WTC11 (cell line): ENCODE data around the gene BICD2. TPM values are rescaled to one million over a fixed set of nuclear protein-coding genes. Genes with fewer than 3 reads are reported as not detected.

Experiments
- ATAC-seq: fragments of 200-7000 bp; cut with Tn5 transposase; 2 replicates; pipeline ENCODE4 v1.10.0; 2021; ENCODE audit warnings: mild to moderate bottlenecking, moderate library complexity
- CTCF ChIA-PET: fragments of 300-600 bp; sonication (Branson Sonifier 250); formaldehyde crosslinking; loops from one replicate; lab custom pipeline; 2021; ENCODE audit warnings: antibody characterized with exemption; lab: Charles Lee
- POLR2A ChIA-PET: fragments of 350-600 bp; sonication (Branson Sonifier 250); formaldehyde crosslinking; loops from one replicate; lab custom pipeline; 2021; ENCODE audit warnings: antibody characterized with exemption; lab: Charles Lee
- DNase-seq: peaks from one replicate; pipeline ENCODE4 v3.0.0; 2021; ENCODE audit warnings: low spot score
- H3K27ac Mint-ChIP-seq: 2 replicates; pipeline ENCODE4 v1.8.0; 2021; ENCODE audit warnings: mixed read lengths
- H3K27me3 Mint-ChIP-seq: 2 replicates; pipeline ENCODE4 v1.8.0; 2021; ENCODE audit warnings: low read depth, mild to moderate bottlenecking, moderate library complexity, mixed read lengths
- H3K36me3 Mint-ChIP-seq: 2 replicates; pipeline ENCODE4 v1.8.0; 2021; ENCODE audit warnings: mixed read lengths
- H3K4me1 Mint-ChIP-seq: 2 replicates; pipeline ENCODE4 v1.8.0; 2022; ENCODE audit warnings: mixed read lengths
- H3K4me3 Mint-ChIP-seq: 2 replicates; pipeline ENCODE4 v1.8.0; 2021; ENCODE audit warnings: mild to moderate bottlenecking, moderate library complexity, mixed read lengths
- H3K9me3 Mint-ChIP-seq: 2 replicates; pipeline ENCODE4 v1.8.0; 2021; ENCODE audit warnings: mixed read lengths
- CBFB ChIP-seq: sonication (generic); formaldehyde crosslinking; IDR thresholded peaks from 2 replicates; pipeline ENCODE4 v1.8.1; 2022; ENCODE audit warnings: mild to moderate bottlenecking, low read depth, missing genetic modification reagents
- CREB1 ChIP-seq: sonication (generic); formaldehyde crosslinking; IDR thresholded peaks from 2 replicates; pipeline ENCODE4 v1.8.0; 2023; ENCODE audit warnings: mild to moderate bottlenecking, missing genetic modification reagents
- FOXP1 ChIP-seq: sonication (generic); formaldehyde crosslinking; IDR thresholded peaks from 2 replicates; pipeline ENCODE4 v1.8.0; 2022; ENCODE audit warnings: missing genetic modification reagents, mild to moderate bottlenecking, moderate library complexity, borderline replicate concordance
- IRF2 ChIP-seq: sonication (generic); formaldehyde crosslinking; IDR thresholded peaks from 2 replicates; pipeline ENCODE4 v1.8.0; 2022; ENCODE audit warnings: low read depth, missing genetic modification reagents, borderline replicate concordance
- NR1H2 ChIP-seq: sonication (generic); formaldehyde crosslinking; IDR thresholded peaks from 2 replicates; pipeline ENCODE4 v1.9.0; 2021; ENCODE audit warnings: mild to moderate bottlenecking, moderate library complexity, missing genetic modification reagents
- TEAD4 ChIP-seq: sonication (generic); formaldehyde crosslinking; IDR thresholded peaks from 2 replicates; pipeline ENCODE4 v1.8.0; 2022; ENCODE audit warnings: mild to moderate bottlenecking, missing genetic modification reagents
- ZNF423 ChIP-seq: fragments of 250-450 bp; sonication (Bioruptor Pico); IDR thresholded peaks from 2 replicates; pipeline ENCODE4 v2.1.2; 2022; ENCODE audit warnings: mild to moderate bottlenecking, moderate library complexity
- total RNA-seq: library from RNA; stranded (reverse); gene quantifications from 3 replicates; pipeline ENCODE4 v1.2.3, GENCODE V29; 2021
- TF ChIP-seq, protein P1 (sequence below): fragments of 200-600 bp; IDR thresholded peaks from 2 replicates; pipeline ENCODE4 v1.8.0; 2022; ENCODE audit warnings: antibody characterized with exemption
- TF ChIP-seq, protein P2 (sequence below): sonication (generic); formaldehyde crosslinking; IDR thresholded peaks from 2 replicates; pipeline ENCODE4 v1.8.0; 2023; ENCODE audit warnings: missing genetic modification reagents, mild to moderate bottlenecking, borderline replicate concordance
- TF ChIP-seq, protein P3 (sequence below): fragments of 250-450 bp; sonication (Bioruptor Pico); IDR thresholded peaks from 2 replicates; pipeline ENCODE4 v2.1.2; 2022; ENCODE audit warnings: mild to moderate bottlenecking, moderate library complexity
- TF ChIP-seq, protein P4 (sequence below): sonication (generic); formaldehyde crosslinking; IDR thresholded peaks from 2 replicates; pipeline ENCODE4 v1.8.1; 2022; ENCODE audit warnings: low read depth, missing genetic modification reagents, borderline replicate concordance
- TF ChIP-seq, protein P5 (sequence below): sonication (generic); formaldehyde crosslinking; IDR thresholded peaks from 2 replicates; pipeline ENCODE4 v1.8.1; 2022; ENCODE audit warnings: mild to moderate bottlenecking, moderate library complexity, missing genetic modification reagents
- TF ChIP-seq, protein P6 (sequence below): sonication (generic); formaldehyde crosslinking; IDR thresholded peaks from 2 replicates; pipeline ENCODE4 v1.8.0; 2022; ENCODE audit warnings: mild to moderate bottlenecking, missing genetic modification reagents
- TF ChIP-seq, protein P7 (sequence below): fragments of 250-450 bp; sonication (Bioruptor Pico); IDR thresholded peaks from 2 replicates; pipeline ENCODE4 v1.9.0; 2021; ENCODE audit warnings: moderate library complexity, mild to moderate bottlenecking, inconsistent platforms, borderline replicate concordance
- TF ChIP-seq, protein P8 (sequence below): sonication (generic); formaldehyde crosslinking; IDR thresholded peaks from 2 replicates; pipeline ENCODE4 v1.8.1; 2022; ENCODE audit warnings: mild to moderate bottlenecking, missing genetic modification reagents, moderate library complexity, borderline replicate concordance

The BICD2 gene
- total RNA-seq, 1 experiment from 2014 or later: 38.7 TPM

DNA sequence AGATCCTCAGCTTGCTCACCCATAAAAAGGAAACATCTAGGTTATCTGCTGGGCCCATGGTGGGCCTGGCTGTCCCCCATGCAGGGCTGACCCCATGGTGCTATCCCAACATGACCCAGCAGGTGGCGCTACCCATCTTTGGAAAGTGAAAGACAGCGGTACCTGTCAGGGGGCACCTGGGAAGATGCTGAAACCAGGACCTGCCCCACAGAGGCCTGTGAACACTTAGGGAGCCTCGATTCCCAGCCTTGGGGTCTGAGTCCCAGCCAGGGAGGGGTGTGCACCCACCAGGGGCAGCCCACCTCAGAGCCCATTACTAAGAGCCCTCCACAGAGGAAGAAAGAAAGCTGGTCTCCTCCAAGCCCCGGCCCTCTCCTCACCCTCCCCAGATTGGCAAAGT is 48.1 kb downstream of the BICD2 start (continued):
- TF ChIP-seq, protein P1, sequence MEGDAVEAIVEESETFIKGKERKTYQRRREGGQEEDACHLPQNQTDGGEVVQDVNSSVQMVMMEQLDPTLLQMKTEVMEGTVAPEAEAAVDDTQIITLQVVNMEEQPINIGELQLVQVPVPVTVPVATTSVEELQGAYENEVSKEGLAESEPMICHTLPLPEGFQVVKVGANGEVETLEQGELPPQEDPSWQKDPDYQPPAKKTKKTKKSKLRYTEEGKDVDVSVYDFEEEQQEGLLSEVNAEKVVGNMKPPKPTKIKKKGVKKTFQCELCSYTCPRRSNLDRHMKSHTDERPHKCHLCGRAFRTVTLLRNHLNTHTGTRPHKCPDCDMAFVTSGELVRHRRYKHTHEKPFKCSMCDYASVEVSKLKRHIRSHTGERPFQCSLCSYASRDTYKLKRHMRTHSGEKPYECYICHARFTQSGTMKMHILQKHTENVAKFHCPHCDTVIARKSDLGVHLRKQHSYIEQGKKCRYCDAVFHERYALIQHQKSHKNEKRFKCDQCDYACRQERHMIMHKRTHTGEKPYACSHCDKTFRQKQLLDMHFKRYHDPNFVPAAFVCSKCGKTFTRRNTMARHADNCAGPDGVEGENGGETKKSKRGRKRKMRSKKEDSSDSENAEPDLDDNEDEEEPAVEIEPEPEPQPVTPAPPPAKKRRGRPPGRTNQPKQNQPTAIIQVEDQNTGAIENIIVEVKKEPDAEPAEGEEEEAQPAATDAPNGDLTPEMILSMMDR: peak; percentile 96
- TF ChIP-seq CBFB (CRISPR knock-in tag) (no peak), FOXP1 (CRISPR knock-in tag) (no peak)
- TF ChIP-seq, protein P2, sequence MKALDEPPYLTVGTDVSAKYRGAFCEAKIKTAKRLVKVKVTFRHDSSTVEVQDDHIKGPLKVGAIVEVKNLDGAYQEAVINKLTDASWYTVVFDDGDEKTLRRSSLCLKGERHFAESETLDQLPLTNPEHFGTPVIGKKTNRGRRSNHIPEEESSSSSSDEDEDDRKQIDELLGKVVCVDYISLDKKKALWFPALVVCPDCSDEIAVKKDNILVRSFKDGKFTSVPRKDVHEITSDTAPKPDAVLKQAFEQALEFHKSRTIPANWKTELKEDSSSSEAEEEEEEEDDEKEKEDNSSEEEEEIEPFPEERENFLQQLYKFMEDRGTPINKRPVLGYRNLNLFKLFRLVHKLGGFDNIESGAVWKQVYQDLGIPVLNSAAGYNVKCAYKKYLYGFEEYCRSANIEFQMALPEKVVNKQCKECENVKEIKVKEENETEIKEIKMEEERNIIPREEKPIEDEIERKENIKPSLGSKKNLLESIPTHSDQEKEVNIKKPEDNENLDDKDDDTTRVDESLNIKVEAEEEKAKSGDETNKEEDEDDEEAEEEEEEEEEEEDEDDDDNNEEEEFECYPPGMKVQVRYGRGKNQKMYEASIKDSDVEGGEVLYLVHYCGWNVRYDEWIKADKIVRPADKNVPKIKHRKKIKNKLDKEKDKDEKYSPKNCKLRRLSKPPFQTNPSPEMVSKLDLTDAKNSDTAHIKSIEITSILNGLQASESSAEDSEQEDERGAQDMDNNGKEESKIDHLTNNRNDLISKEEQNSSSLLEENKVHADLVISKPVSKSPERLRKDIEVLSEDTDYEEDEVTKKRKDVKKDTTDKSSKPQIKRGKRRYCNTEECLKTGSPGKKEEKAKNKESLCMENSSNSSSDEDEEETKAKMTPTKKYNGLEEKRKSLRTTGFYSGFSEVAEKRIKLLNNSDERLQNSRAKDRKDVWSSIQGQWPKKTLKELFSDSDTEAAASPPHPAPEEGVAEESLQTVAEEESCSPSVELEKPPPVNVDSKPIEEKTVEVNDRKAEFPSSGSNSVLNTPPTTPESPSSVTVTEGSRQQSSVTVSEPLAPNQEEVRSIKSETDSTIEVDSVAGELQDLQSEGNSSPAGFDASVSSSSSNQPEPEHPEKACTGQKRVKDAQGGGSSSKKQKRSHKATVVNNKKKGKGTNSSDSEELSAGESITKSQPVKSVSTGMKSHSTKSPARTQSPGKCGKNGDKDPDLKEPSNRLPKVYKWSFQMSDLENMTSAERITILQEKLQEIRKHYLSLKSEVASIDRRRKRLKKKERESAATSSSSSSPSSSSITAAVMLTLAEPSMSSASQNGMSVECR: no peak

DNA sequence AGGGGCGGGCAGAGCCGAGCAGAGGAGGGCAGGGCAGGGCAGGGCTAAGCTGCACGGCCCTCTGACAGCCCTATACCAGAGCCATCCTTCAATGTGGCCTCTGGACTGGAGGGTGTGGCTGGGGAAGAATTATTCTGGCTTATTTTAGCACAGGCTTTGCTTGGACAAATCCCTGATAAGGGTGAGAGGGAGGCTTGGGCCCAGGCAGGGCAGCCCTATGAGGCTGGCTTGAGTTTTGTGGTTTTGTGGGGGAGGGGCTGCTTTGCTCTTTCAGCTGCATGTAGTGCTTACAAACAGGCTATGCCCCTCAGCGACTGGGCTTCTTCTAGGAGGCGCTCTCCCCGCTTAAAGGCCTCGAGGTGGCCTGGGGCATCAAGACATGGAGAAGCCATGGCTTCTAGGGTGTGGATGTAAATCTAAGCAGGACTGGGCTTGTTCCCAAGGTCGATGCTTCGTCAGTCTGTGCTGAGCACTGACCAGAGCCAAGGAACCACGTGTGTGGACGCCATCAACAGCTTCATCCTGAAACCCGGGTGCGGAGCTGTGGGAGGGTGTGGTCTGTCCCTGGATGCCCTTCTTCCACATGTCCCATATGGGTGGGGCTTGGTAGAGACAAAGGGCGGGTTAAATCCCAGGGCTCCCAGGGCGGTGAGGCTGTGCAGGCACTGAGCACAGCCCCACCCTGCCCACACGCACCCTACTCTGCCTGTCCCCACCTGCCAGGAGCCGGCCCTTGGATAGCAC is 49.0 kb downstream of the BICD2 start:
- ChIA-PET CTCF (interaction anchor here (1.0 to 6.3 kb wide), 4 partner anchors 29 to 93 kb away, joined by 3 to 43 read pairs (median 3); no protein-coding TSS in a partner anchor), POLR2A (no interaction called here)
- Mint-ChIP-seq H3K27ac (no peak overlapping the region), H3K9me3 (no peaks in the 10 kb centered on the region), H3K4me1 (no peaks in the 10 kb centered on the region), H3K4me3 (no peak overlapping the region), H3K27me3 (no peaks in the 10 kb centered on the region), H3K36me3 (peaks cover 57% of the 10 kb centered on the region)
- TF ChIP-seq, protein P3, sequence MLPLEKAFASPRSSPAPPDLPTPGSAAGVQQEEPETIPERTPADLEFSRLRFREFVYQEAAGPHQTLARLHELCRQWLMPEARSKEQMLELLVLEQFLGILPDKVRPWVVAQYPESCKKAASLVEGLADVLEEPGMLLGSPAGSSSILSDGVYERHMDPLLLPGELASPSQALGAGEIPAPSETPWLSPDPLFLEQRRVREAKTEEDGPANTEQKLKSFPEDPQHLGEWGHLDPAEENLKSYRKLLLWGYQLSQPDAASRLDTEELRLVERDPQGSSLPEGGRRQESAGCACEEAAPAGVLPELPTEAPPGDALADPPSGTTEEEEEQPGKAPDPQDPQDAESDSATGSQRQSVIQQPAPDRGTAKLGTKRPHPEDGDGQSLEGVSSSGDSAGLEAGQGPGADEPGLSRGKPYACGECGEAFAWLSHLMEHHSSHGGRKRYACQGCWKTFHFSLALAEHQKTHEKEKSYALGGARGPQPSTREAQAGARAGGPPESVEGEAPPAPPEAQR (CRISPR knock-in tag): no peak
- TF ChIP-seq TEAD4 (CRISPR knock-in tag) (no peak), ZNF423 (CRISPR knock-in tag) (no peak), NR1H2 (no peak), CREB1 (CRISPR knock-in tag) (no peak), IRF2 (CRISPR knock-in tag) (no peak), FOXP1 (CRISPR knock-in tag) (no peak)
- TF ChIP-seq, protein P4, sequence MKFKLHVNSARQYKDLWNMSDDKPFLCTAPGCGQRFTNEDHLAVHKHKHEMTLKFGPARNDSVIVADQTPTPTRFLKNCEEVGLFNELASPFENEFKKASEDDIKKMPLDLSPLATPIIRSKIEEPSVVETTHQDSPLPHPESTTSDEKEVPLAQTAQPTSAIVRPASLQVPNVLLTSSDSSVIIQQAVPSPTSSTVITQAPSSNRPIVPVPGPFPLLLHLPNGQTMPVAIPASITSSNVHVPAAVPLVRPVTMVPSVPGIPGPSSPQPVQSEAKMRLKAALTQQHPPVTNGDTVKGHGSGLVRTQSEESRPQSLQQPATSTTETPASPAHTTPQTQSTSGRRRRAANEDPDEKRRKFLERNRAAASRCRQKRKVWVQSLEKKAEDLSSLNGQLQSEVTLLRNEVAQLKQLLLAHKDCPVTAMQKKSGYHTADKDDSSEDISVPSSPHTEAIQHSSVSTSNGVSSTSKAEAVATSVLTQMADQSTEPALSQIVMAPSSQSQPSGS (CRISPR knock-in tag): no peak
- TF ChIP-seq, protein P5, sequence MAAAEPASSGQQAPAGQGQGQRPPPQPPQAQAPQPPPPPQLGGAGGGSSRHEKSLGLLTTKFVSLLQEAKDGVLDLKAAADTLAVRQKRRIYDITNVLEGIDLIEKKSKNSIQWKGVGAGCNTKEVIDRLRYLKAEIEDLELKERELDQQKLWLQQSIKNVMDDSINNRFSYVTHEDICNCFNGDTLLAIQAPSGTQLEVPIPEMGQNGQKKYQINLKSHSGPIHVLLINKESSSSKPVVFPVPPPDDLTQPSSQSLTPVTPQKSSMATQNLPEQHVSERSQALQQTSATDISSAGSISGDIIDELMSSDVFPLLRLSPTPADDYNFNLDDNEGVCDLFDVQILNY (CRISPR knock-in tag): no peak
- TF ChIP-seq, protein P6, sequence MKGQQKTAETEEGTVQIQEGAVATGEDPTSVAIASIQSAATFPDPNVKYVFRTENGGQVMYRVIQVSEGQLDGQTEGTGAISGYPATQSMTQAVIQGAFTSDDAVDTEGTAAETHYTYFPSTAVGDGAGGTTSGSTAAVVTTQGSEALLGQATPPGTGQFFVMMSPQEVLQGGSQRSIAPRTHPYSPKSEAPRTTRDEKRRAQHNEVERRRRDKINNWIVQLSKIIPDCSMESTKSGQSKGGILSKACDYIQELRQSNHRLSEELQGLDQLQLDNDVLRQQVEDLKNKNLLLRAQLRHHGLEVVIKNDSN: no peak
- TF ChIP-seq, protein P7, sequence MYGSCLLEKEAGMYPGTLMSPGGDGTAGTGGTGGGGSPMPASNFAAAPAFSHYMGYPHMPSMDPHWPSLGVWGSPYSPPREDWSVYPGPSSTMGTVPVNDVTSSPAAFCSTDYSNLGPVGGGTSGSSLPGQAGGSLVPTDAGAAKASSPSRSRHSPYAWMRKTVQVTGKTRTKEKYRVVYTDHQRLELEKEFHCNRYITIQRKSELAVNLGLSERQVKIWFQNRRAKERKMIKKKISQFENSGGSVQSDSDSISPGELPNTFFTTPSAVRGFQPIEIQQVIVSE (CRISPR knock-in tag): no peak
- TF ChIP-seq, protein P8, sequence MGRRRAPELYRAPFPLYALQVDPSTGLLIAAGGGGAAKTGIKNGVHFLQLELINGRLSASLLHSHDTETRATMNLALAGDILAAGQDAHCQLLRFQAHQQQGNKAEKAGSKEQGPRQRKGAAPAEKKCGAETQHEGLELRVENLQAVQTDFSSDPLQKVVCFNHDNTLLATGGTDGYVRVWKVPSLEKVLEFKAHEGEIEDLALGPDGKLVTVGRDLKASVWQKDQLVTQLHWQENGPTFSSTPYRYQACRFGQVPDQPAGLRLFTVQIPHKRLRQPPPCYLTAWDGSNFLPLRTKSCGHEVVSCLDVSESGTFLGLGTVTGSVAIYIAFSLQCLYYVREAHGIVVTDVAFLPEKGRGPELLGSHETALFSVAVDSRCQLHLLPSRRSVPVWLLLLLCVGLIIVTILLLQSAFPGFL (CRISPR knock-in tag): no peak
- TF ChIP-seq, protein P2: no peak
- DNase-seq (peak; percentile 8), ATAC-seq (no peak)
